ENCODE data around the gene EIF3D.
A peak's percentile ranks its signal among the peaks of the same experiment; 100 is the strongest.
"Not testable (repeated sequence)": the region's sequence is repeated elsewhere in the genome, so short reads cannot be mapped to it uniquely, and the experiment has no call there.

EIF3D gene

DNA sequence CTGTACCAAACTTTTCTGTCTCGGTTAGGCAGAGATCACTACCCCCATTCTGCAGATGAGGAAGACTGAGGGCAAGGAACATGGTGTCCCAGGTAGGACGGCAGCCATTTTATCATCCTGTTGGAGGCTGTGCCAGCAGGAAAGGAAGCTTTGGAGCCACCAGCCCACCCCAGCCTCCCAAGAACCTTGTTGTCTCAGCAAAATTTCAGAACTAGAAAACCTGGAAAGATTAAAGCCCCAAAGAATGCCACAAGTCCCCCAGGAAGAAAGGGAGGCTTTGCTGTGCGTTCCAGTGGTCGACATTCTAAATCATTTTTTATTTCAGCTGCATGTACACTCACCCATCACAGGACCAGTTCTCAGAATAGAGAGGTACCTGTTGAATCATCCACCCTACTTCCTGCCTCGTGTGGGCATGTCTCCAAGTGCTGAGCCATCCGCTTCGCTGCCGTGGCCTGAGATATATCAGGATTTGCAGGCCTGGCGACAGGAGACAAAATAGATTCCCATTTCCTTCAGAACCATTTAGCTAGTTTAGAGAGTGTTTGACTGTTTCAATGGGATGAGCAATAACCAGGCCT is 13.0 kb upstream of the EIF3D start:
- H3K27ac ChIP-seq, result no peak overlapping the region
- TF ChIP-seq, protein P1, sequence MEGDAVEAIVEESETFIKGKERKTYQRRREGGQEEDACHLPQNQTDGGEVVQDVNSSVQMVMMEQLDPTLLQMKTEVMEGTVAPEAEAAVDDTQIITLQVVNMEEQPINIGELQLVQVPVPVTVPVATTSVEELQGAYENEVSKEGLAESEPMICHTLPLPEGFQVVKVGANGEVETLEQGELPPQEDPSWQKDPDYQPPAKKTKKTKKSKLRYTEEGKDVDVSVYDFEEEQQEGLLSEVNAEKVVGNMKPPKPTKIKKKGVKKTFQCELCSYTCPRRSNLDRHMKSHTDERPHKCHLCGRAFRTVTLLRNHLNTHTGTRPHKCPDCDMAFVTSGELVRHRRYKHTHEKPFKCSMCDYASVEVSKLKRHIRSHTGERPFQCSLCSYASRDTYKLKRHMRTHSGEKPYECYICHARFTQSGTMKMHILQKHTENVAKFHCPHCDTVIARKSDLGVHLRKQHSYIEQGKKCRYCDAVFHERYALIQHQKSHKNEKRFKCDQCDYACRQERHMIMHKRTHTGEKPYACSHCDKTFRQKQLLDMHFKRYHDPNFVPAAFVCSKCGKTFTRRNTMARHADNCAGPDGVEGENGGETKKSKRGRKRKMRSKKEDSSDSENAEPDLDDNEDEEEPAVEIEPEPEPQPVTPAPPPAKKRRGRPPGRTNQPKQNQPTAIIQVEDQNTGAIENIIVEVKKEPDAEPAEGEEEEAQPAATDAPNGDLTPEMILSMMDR (IDR thresholded peaks at IDR 0.05), result no peak
- no peak overlapping the region for H3K4me3 ChIP-seq
- no peak for DNase-seq (ENCODE audit: low spot score)

DNA sequence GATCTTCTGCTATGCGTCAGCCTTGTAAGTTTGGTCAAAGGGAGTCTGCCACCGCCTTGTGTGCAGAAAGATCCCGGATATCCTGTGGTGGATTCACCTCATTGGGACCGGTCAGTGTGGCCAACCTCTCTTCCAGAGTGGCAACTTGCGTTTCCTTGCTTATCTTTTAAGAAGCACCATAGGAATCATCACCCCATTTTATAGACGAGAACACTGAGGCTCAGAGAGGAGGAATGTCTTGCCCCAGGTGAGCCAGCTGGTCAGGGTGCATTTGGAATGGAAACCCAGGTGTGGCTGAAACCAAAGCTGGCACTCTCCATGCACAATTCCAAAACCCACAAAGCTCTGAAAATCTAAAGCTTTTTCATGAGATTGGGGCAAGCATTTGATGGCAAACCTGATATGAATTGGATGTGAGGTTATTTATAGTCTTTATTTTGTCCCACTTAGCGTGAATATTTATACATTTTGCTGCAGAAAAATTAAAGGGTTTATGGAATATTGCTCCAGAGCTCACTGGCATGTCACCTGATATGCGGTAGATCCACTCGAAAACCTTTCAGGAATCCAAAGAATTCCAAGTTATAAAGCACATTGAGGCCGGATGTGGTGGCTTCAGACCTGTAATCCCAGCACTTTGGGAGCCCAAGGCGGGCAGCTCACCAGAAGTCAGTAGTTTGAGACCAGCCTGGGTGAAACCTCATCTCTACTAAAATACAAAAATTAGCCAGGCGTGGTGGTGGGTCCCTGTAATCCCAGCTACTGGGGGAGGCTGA is 12.1 kb upstream of the EIF3D start:
- no peak overlapping the region for H3K27ac ChIP-seq
- TF ChIP-seq, protein P1 (IDR thresholded peaks at IDR 0.05), result no peak
- no peak for DNase-seq (ENCODE audit: low spot score)
- H3K4me3 ChIP-seq, result no peak overlapping the region

DNA sequence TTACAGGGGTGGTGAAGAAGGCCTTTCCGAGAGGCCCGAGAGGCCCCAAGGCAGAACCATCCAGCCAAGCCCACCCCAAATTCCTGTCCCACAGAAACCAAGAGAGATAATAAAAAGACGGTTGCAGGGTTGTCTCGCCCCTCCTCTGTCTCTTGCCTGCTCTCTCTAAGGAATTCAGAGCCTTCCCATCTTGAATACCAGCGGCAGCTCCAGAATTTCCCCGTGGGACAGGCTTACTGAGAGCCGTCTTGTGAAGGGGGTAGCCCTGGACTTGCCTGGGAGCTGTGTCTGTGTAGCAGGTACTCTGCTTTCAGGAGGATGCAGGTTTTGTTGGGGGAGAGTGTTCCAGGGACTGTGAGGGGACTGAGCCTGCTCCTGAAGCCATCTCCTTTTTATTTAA is 9.6 kb upstream of the EIF3D start:
- TF ChIP-seq, protein P1 (IDR thresholded peaks at IDR 0.05), result no peak
- no peak for DNase-seq (ENCODE audit: low spot score)
- Histone ChIP-seq H3K27ac (no peak overlapping the region), H3K4me3 (no peak overlapping the region)

DNA sequence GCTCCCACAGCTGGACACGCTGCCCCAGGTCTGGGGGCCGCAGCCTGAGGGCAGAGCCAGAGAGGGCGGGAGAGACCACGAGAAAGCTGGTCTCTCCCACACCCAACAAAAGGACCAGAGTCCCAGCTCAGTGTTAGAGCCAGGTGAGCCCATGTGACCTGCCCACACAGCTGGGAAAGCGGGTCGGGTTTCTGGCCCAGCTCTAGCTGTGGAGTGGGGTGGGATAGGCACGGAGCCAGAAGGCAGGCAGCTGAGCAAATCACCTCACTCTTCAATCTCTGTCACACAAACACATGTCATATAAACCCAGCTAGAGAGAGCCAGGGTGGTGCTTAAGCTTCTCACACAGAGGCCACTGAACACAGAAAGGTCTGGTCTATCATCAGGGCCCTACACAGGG is 7.8 kb upstream of the EIF3D start:
- H3K27ac ChIP-seq, result no peak overlapping the region
- TF ChIP-seq, protein P1 (IDR thresholded peaks at IDR 0.05), result no peak
- H3K4me3 ChIP-seq, result no peak overlapping the region
- no peak for DNase-seq (ENCODE audit: low spot score)

DNA sequence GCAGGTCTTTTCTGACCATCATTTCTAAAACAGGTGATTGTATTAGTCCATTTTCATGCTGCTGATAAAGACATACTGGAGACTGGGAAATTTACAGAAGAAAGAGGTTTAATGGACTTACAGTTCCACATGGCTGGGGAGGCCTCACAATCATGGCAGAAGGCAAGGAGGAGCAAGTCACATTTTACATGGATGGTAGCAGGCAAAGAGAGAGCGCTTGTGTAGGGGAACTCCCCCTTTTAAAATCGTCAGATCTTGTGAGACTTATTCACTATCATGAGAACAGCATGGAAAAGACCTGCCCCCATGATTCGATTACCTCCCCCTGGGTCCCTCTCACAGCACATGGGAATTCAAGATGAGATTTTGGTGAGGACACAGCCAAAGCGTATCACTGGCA is 4.4 kb upstream of the EIF3D start:
- not testable (repeated sequence) for DNase-seq (ENCODE audit: low spot score); H3K27ac ChIP-seq; H3K4me3 ChIP-seq

DNA sequence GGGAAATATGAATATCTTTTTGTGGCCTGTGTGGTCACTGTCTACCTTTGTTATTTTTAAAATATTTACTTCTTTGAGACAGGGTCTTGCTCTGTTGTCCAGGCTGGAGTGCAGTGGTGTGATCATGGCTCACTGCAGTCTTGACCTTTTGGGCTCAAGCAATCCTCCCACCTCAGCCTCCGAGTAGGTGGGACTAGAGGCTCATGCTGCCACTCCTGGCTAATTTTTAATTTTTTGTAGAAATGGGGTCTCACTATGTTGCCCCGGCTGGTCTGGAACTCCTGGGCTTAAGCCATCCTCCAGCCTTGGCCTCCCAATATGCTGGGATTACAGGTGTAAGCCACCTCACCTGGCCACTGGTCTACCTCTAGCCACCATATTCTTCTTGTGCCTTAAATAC is 3.5 kb upstream of the EIF3D start:
- Histone ChIP-seq H3K4me3 (no peak overlapping the region), H3K27ac (no peak overlapping the region)
- TF ChIP-seq, protein P1 (IDR thresholded peaks at IDR 0.05), result no peak
- no peak for DNase-seq (ENCODE audit: low spot score)

DNA sequence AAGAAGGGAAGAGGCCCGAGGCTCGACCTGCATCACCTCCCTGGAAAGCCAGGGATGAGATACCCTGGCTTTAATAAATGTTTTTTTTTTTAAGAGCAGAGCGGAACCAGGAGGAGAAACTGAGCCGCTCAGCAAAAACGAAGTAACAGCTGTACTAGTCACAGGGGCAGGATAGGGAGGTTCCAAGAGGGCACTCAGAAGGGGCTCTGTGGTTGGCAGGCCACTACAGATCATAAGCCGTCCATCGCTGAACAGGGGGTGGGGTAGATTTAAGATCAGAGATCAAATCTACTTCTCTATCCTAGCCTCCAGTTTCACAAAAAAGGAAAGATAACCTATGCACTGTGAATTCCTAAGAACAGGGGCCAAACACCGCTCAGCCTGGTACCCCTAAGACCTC is 625 bp downstream of the EIF3D start:
- TF ChIP-seq, protein P1 (IDR thresholded peaks at IDR 0.05), result no peak
- peak overlapping the region; percentile 89 to 93 for H3K27ac ChIP-seq
- peak overlapping the region; percentile 79 for H3K4me3 ChIP-seq
- DNase-seq (ENCODE audit: low spot score), result no peak

Measured in coronary artery (tissue), 2 donors.